ENCODE results near the gene PLCH1.

GRCh38 chr3:155444771-155445170, 300.1 kb downstream of the PLCH1 start:
- TF ChIP-seq, protein P1, sequence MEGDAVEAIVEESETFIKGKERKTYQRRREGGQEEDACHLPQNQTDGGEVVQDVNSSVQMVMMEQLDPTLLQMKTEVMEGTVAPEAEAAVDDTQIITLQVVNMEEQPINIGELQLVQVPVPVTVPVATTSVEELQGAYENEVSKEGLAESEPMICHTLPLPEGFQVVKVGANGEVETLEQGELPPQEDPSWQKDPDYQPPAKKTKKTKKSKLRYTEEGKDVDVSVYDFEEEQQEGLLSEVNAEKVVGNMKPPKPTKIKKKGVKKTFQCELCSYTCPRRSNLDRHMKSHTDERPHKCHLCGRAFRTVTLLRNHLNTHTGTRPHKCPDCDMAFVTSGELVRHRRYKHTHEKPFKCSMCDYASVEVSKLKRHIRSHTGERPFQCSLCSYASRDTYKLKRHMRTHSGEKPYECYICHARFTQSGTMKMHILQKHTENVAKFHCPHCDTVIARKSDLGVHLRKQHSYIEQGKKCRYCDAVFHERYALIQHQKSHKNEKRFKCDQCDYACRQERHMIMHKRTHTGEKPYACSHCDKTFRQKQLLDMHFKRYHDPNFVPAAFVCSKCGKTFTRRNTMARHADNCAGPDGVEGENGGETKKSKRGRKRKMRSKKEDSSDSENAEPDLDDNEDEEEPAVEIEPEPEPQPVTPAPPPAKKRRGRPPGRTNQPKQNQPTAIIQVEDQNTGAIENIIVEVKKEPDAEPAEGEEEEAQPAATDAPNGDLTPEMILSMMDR (IDR thresholded peaks at IDR 0.05) = no peak
- TF ChIP-seq EP300 (IDR thresholded peaks at IDR 0.05) = no peak
- no peak for TF ChIP-seq POLR2A (IDR thresholded peaks at IDR 0.05)

Measured in ovary (tissue), 3 donors.